OCI-LY3 (cell line): ENCODE results near the gene NAGPA.

Experiments
- H2AFZ ChIP-seq: fragments of 200-600, 300-600 bp; shearing (Covaris generic); 2 replicates; pipeline ENCODE4 v1.6.0; 2014; ENCODE audit warnings: antibody characterized with exemption, low read depth, low read length
- H3K27ac ChIP-seq: fragments of 200-600, 300-600 bp; sonication (generic); 2 replicates; pipeline ENCODE4 v1.5.1; 2014; ENCODE audit warnings: mild to moderate bottlenecking, low read length, moderate library complexity, mixed read lengths
- H3K27me3 ChIP-seq: fragments of 200-600, 300-600 bp; sonication (generic); 2 replicates; pipeline ENCODE4 v1.6.1; 2014; ENCODE audit warnings: low read depth, low read length, mixed read lengths
- H3K36me3 ChIP-seq: fragments of 200-600, 300-600 bp; sonication (generic); replicated peaks from 2 replicates; pipeline ENCODE3; 2014; ENCODE audit warnings: low read depth, low read length, mixed read lengths
- H3K4me1 ChIP-seq: fragments of 300-600, 200-600 bp; sonication (generic); 2 replicates; pipeline ENCODE4 v1.6.1; 2014; ENCODE audit warnings: low read length, mixed read lengths
- H3K4me2 ChIP-seq: fragments of 200-600, 300-600 bp; sonication (generic); 2 replicates; pipeline ENCODE4 v1.6.1; 2014; ENCODE audit warnings: low read length, mixed read lengths
- H3K4me3 ChIP-seq: fragments of 300-600, 200-600 bp; sonication (generic); 2 replicates; pipeline ENCODE4 v1.5.1; 2014; ENCODE audit warnings: antibody characterized with exemption, mild to moderate bottlenecking, low read length, moderate library complexity
- H3K79me2 ChIP-seq: fragments of 300-600, 200-600 bp; shearing (Covaris generic); 2 replicates; pipeline ENCODE4 v1.6.1; 2014; ENCODE audit warnings: mild to moderate bottlenecking, low read length, mixed read lengths
- H3K9ac ChIP-seq: fragments of 300-600, 200-600 bp; shearing (Covaris generic); 2 replicates; pipeline ENCODE4 v1.6.0; 2014; ENCODE audit warnings: mild to moderate bottlenecking, low read length, moderate library complexity
- H3K9me3 ChIP-seq: fragments of 200-600, 300-600 bp; shearing (Covaris generic); 2 replicates; pipeline ENCODE4 v1.6.1; 2014; ENCODE audit warnings: low read length, mixed read lengths; ENCODE audit not compliant: insufficient read depth
- H4K20me1 ChIP-seq: fragments of 200-600, 300-600 bp; sonication (generic); 2 replicates; pipeline ENCODE4 v1.6.1; 2016; ENCODE audit warnings: low read length, mixed read lengths; ENCODE audit not compliant: insufficient read depth
- CTCF ChIP-seq: fragments of 200-600, 300-600 bp; sonication (generic); IDR thresholded peaks from 2 replicates; pipeline ENCODE4 v1.5.1; 2014; ENCODE audit warnings: antibody characterized with exemption, low read length, low read depth
- EZH2phosphoT487 ChIP-seq: fragments of 200-600 bp; shearing (Covaris generic); IDR thresholded peaks from 2 replicates; pipeline ENCODE4 v1.6.1; 2018; ENCODE audit warnings: antibody characterized with exemption, mixed run types, low read depth

The NAGPA gene

DNA sequence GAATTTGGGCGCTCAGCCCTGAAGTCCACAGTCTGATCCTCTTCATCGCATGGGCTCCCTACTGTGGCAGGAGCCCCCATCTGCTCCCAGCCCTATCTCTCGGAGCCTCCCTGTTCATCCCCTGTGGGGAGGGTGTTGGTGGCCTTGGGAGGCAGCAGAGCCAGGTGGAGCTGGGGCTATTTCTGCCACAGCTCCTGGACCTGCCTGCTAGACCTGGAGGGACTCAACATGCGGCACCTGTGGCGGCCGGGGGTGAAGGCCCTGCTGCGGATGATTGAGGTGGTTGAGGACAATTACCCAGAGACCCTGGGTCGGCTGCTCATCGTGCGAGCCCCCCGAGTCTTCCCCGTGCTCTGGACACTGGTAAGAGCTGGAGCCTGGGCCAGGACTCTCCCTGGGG lies 30.5 kb downstream of the NAGPA start:
- H3K9ac ChIP-seq = no peak overlapping the region
- no peak overlapping the region for H3K27ac ChIP-seq
- no peaks in the 10 kb centered on the region for H3K36me3 ChIP-seq
- no peaks in the 10 kb centered on the region for H3K79me2 ChIP-seq
- H3K27me3 ChIP-seq = 0 out of 2 replicates have a peak, but pooled peaks cover 15% of the 10 kb centered on the region
- H3K4me3 ChIP-seq = no peak overlapping the region
- no peaks in the 10 kb centered on the region for H4K20me1 ChIP-seq
- H2AFZ ChIP-seq = no peak overlapping the region
- no peaks in the 10 kb centered on the region for H3K4me1 ChIP-seq
- no peaks in the 10 kb centered on the region for H3K9me3 ChIP-seq
- no peak overlapping the region for H3K4me2 ChIP-seq
- TF ChIP-seq EZH2phosphoT487 (no peak), CTCF (no peak)

DNA sequence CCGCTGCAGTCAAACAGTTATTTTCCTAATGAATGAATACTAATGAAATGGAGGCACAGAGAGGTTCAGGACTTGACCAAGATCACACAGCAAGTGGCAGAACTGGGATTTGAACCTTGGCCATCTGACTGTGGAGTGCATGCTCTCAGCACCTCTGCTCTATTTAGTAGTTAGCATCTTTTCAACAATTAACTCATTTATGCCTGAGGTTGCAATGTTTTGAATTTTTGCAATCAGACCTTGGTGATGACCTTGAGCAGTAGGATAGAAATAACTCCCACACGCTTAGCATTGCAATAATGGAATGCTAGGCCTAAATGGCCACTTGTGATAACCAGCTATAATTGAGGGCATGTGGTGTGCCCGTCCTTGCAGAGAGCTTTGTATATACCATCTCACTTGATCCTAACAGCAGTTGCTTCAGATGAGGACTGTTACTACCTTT lies 31.0 kb downstream of the NAGPA start:
- 0 out of 2 replicates have a peak, but pooled peaks cover 15% of the 10 kb centered on the region for H3K27me3 ChIP-seq
- H3K79me2 ChIP-seq = no peaks in the 10 kb centered on the region

GRCh38 chr16:5001986-5002385 lies 31.7 kb downstream of the NAGPA start:
- no peak overlapping the region for H3K9ac ChIP-seq
- no peaks in the 10 kb centered on the region for H3K36me3 ChIP-seq
- H3K27me3 ChIP-seq = 0 out of 2 replicates have a peak, but pooled peaks cover 19% of the 10 kb centered on the region
- no peak overlapping the region for H3K4me3 ChIP-seq
- H3K27ac ChIP-seq = no peak overlapping the region
- no peaks in the 10 kb centered on the region for H4K20me1 ChIP-seq
- H3K4me1 ChIP-seq = no peaks in the 10 kb centered on the region
- H3K79me2 ChIP-seq = no peaks in the 10 kb centered on the region
- H2AFZ ChIP-seq = no peak overlapping the region
- no peak overlapping the region for H3K4me2 ChIP-seq
- no peaks in the 10 kb centered on the region for H3K9me3 ChIP-seq
- TF ChIP-seq EZH2phosphoT487 = no peak
- no peak for TF ChIP-seq CTCF

More for the DNA sequence above, 31.0 kb downstream of the NAGPA start:
- Histone ChIP-seq H3K36me3 (no peaks in the 10 kb centered on the region), H3K9ac (no peak overlapping the region), H3K4me3 (no peak overlapping the region), H4K20me1 (no peaks in the 10 kb centered on the region), H3K4me1 (no peaks in the 10 kb centered on the region), H3K4me2 (no peak overlapping the region), H2AFZ (no peak overlapping the region), H3K27ac (no peak overlapping the region), H3K9me3 (no peaks in the 10 kb centered on the region)
- TF ChIP-seq EZH2phosphoT487 (no peak), CTCF (no peak)

DNA sequence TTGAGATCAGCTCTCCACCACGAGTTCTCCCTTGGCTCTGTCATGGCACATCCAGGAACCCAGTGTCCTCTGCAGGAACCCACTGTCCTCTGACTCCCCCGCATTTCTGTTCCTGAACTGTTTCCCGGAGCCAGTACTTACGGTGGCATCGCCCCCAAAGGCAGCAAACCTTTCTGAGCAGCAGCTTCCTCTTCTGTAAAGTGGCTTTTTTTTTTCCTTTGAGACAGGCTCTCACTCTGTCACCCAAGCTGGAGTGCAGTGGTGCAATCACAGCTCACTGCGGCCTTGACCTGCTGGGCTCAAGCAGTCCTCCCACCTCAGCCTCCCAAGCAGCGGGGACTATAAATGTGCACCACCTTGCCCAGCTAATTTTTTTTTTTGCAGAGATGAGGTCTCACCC lies 32.2 kb downstream of the NAGPA start:
- Histone ChIP-seq H4K20me1 (no peaks in the 10 kb centered on the region), H3K9ac (no peak overlapping the region), H3K27ac (no peak overlapping the region), H3K9me3 (no peaks in the 10 kb centered on the region), H3K4me2 (no peak overlapping the region), H2AFZ (no peak overlapping the region), H3K4me3 (no peak overlapping the region), H3K36me3 (no peaks in the 10 kb centered on the region), H3K79me2 (no peaks in the 10 kb centered on the region), H3K4me1 (no peaks in the 10 kb centered on the region), H3K27me3 (0 out of 2 replicates have a peak, but pooled peaks cover 19% of the 10 kb centered on the region)
- no peak for TF ChIP-seq EZH2phosphoT487
- TF ChIP-seq CTCF = no peak
